Heart right ventricle (tissue), 16 donors: ENCODE results near the gene MRTFA. TPM values are rescaled to one million over a fixed set of nuclear protein-coding genes. Genes with fewer than 3 reads are reported as not detected.

Source experiments
- ATAC-seq, 8 donors: fragments of 200-7000 bp; cut with Tn5 transposase; one replicate each; pipeline ENCODE4 v1.9.1; 2020; ENCODE audit warnings: mild to moderate bottlenecking in 8 of 8, moderate library complexity in 8 of 8, moderate number of reproducible peaks in 1 of 8
- DNase-seq, 2 donors: peaks; one replicate each; pipeline ENCODE4 v3.0.0-alpha.2; 2020
- H3K27ac ChIP-seq, 10 donors: fragments of 200-600 bp; sonication (generic) in 2 of 10; one replicate each; pipeline versions ENCODE4 v1.5.0 to v1.8.0; 2020 to 2022; ENCODE audit warnings: mild to moderate bottlenecking in 3 of 10
- H3K27me3 ChIP-seq, 7 donors: fragments of 200-600 bp; one replicate each; pipeline ENCODE4 v1.8.0; 2021 to 2022; ENCODE audit warnings: mild to moderate bottlenecking in 2 of 7
- H3K36me3 ChIP-seq, 9 donors: fragments of 200-600 bp; sonication (generic) in 1 of 9; one replicate each; pipeline versions ENCODE4 v1.5.0 to v1.8.0; 2020 to 2022; ENCODE audit warnings: mild to moderate bottlenecking in 2 of 9
- H3K4me1 ChIP-seq, 9 donors: fragments of 200-600 bp; sonication (generic) in 1 of 9; one replicate each; pipeline versions ENCODE4 v1.5.0 to v1.8.0; 2020 to 2022; ENCODE audit warnings: mild to moderate bottlenecking in 4 of 9
- H3K4me3 ChIP-seq, 10 donors: fragments of 200-600 bp; sonication (generic) in 2 of 10; one replicate each; pipeline versions ENCODE4 v1.5.0 to v1.8.0; 2020 to 2022; ENCODE audit warnings: mild to moderate bottlenecking in 7 of 10, moderate library complexity in 2 of 10
- H3K9me3 ChIP-seq, 11 donors: fragments of 200-600 bp in 10 of 11; sonication (generic) in 2 of 11; one replicate each; pipeline versions ENCODE4 v1.5.0 to v1.8.0; 2013 to 2022; ENCODE audit warnings: mild to moderate bottlenecking in 2 of 11, control low read depth in 1 of 11, moderate library complexity in 1 of 11
- WGBS, 2 donors: extraction: QIAGEN DNeasy Blood & Tissue Kit; methylation state at CpG; one replicate each; pipeline ENCODE4 v1.1.7; 2013; ENCODE audit warnings: inconsistent platforms in 1 of 2; 5-methylcytosine and 5-hydroxymethylcytosine counted together
- intact Hi-C, 10 donors: fragments of 100-400 bp; cut with DNase I; formaldehyde crosslinking; loops; one replicate each; pipeline versions ENCODE4 v1.11.1 to v1.14.2; 2022
- polyA plus RNA-seq, 2 donors: library from polyadenylated mRNA; stranded (reverse); fragments of 200-250 nt; gene quantifications; one replicate each; pipeline ENCODE4 v1.2.3, GENCODE V29; 2013
- total RNA-seq, 10 donors: library from RNA; stranded (reverse); fragmentation: NEBNext Ultra II Directional in 3 of 10; extraction: Animal tissue kit (Norgen Biotek cat#: 25700) in 3 of 10; gene quantifications; one replicate each; pipeline versions ENCODE4 v1.2.1 to v1.2.4, GENCODE V29; 2021 to 2023
- TF ChIP-seq, protein P1 (sequence below), 9 donors: fragments of 200-600 bp; sonication (generic) in 2 of 9; IDR thresholded peaks; one replicate each; pipeline versions ENCODE4 v1.5.0 to v1.8.0; 2021 to 2022; ENCODE audit warnings: antibody characterized with exemption in 9 of 9, mild to moderate bottlenecking in 5 of 9, moderate library complexity in 1 of 9
- donor health status: Arrhythmogenic right ventricular cardiomyopathy.
- donor health status: ischemic (EF 13 %, LVEDD 7.1; RV severe dilation, severe dysfunction).
- donor health status: healthy with polysubstance abuse.
- donor health status: DM: no; HTN: yes; CAD: no.
- donor health status: DM: no; HTN: no; CAD: no.
- donor health status: ischemic (EF 25% LVEDD 6.9; RV normal size, moderate dysfunction).
- donor health status: ischemic (EF 25% LVEDD 5.7; RV mildly dilated, moderate dysfunction).
- donor health status: healthy.
- donor health status: DM: yes; HTN: yes; CAD: no.
- donor health status: Ischemic cardiomyopathy.
- donor health status: ischemic (EF 35%, LVEDD 5.7; RV mildly dilated, moderate dysfunction).
- donor health status: nonischemic (EF 11% LVEDD 7.7; RV severe dilation, severe dysfunction).
- donor health status: DM: yes; HTN: yes; CAD: no.
- donor health status: PGD.
- donor health status: ischemic (EF 29% LVEDD 5.4; RV normal size, mild dysfunction).
- donor health status: nonischemic (EF 23%, LVEDD 6.1; RV moderate dilation, normal function).

Gene MRTFA
- total and polyA plus RNA-seq, 12 donors = 13.2 to 30.9 (median 18.9) TPM

- Histone ChIP-seq H3K9me3 (no peaks in the 10 kb centered on the region), H3K27me3 (no peaks in the 10 kb centered on the region), H3K4me3 (peak overlapping the region; percentile 31 to 73 (median 62)), H3K4me1 (peaks cover 21 to 44% (median 42%) of the 10 kb centered on the region in 9 donors), H3K27ac (peak overlapping the region; percentile 87 to 99 (median 97)), H3K36me3 (no peaks in the 10 kb centered on the region)
- ATAC-seq (peak; percentile 94 to 98 (median 96)), DNase-seq (peak; percentile 93 to 97)
- WGBS, 2 donors = 23 to 31% methylated on average over 33 of the region's 33 CpGs
- TF ChIP-seq, protein P1, sequence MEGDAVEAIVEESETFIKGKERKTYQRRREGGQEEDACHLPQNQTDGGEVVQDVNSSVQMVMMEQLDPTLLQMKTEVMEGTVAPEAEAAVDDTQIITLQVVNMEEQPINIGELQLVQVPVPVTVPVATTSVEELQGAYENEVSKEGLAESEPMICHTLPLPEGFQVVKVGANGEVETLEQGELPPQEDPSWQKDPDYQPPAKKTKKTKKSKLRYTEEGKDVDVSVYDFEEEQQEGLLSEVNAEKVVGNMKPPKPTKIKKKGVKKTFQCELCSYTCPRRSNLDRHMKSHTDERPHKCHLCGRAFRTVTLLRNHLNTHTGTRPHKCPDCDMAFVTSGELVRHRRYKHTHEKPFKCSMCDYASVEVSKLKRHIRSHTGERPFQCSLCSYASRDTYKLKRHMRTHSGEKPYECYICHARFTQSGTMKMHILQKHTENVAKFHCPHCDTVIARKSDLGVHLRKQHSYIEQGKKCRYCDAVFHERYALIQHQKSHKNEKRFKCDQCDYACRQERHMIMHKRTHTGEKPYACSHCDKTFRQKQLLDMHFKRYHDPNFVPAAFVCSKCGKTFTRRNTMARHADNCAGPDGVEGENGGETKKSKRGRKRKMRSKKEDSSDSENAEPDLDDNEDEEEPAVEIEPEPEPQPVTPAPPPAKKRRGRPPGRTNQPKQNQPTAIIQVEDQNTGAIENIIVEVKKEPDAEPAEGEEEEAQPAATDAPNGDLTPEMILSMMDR (IDR thresholded peaks at IDR 0.05) = peak in 2 of 9 donors; percentile 4 to 27
- intact Hi-C loops = no loop called here
Observed at GRCh38 chr22:40651563-40652501, 15.3 kb upstream of the MRTFA start.

DNA sequence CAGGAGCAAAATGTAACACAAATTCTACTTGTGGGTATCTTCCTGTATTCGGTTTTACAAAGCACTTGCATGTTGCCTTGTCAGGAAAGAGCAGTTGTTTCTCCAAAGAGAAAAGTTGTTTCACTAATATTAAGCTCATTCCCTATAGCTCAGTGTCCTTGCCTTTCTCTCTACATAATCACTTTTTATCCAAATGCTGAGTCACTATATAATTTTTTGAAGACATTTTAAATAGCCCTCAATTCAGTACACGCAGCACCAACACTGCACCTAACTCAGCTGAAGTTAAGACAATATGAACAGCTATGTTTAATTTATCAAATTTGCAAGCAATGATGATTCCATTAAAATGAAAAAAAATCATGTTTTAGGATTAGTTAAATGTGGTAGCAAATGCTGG lies 14.5 kb upstream of the MRTFA start:
- intact Hi-C loops = no loop called here
- DNase-seq (no peak), ATAC-seq (no peak)
- Histone ChIP-seq H3K27me3 (no peaks in the 10 kb centered on the region), H3K9me3 (no peaks in the 10 kb centered on the region), H3K27ac (peak overlapping the region; percentile 87 to 99 (median 97)), H3K36me3 (no peaks in the 10 kb centered on the region), H3K4me1 (peaks cover 21 to 51% (median 44%) of the 10 kb centered on the region in 9 donors), H3K4me3 (peak overlapping the region in 8 of 10 donors; percentile 40 to 73 (median 64))
- WGBS, 2 donors = 69 to 71% methylated on average over 2 of the region's 2 CpGs
- TF ChIP-seq, protein P1 (IDR thresholded peaks at IDR 0.05) = no peak

GRCh38 chr22:40648386-40648785 lies 11.9 kb upstream of the MRTFA start:
- intact Hi-C loops = loop anchor here in 9 of 10 donors (5.0 to 10.0 kb wide), 8 partner anchors 94 to 1114 kb away; partner anchors contain the start of gene RPS19BP1 (in 1 of the 9)

More at GRCh38 chr22:40648386-40648785, 11.9 kb upstream of the MRTFA start:
- Histone ChIP-seq H3K4me3 (no peak overlapping the region), H3K9me3 (no peaks in the 10 kb centered on the region), H3K27ac (no peak overlapping the region), H3K27me3 (no peaks in the 10 kb centered on the region), H3K36me3 (no peaks in the 10 kb centered on the region), H3K4me1 (peaks cover 8 to 32% (median 21%) of the 10 kb centered on the region in 9 donors)
- WGBS, 2 donors = 94 to 97% methylated on average over 10 of the region's 10 CpGs
- TF ChIP-seq, protein P1 (IDR thresholded peaks at IDR 0.05) = no peak
- ATAC-seq (no peak), DNase-seq (no peak)
